T-helper 17 cell (primary cell): ENCODE data around the gene TPRKB. TPM values are rescaled to one million over a fixed set of nuclear protein-coding genes. Genes with fewer than 3 reads are reported as not detected.
"Not testable (repeated sequence)": the region's sequence is repeated elsewhere in the genome, so short reads cannot be mapped to it uniquely, and the experiment has no call there.

Experiments used
- ATAC-seq: fragments of 150-1000 bp; cut with Tn5 transposase; 2 replicates; pipeline ENCODE4 v1.10.0; 2021; ENCODE audit warnings: mild to moderate bottlenecking, moderate library complexity
- DNase-seq, 3 donors: peaks; one replicate each; pipeline versions ENCODE4 v3.0.0 to v3.0.0-alpha.2; 2020 to 2021
- H3K9me3 ChIP-seq: one replicate; pipeline ENCODE4 v1.7.0; 2013; ENCODE audit warnings: low read length, mild to moderate bottlenecking; ENCODE audit not compliant: control insufficient read depth, poor library complexity, severe bottlenecking
- H3K27ac Mint-ChIP-seq: one replicate; pipeline ENCODE4 v1.8.0; 2022; ENCODE audit warnings: mild to moderate bottlenecking, moderate library complexity, mixed read lengths
- H3K27me3 Mint-ChIP-seq: one replicate; pipeline ENCODE4 v1.8.0; 2022; ENCODE audit warnings: mixed read lengths
- H3K36me3 Mint-ChIP-seq: one replicate; pipeline ENCODE4 v1.8.0; 2022; ENCODE audit warnings: low read depth, mixed read lengths
- H3K4me1 Mint-ChIP-seq: one replicate; pipeline ENCODE4 v1.8.0; 2022; ENCODE audit warnings: mild to moderate bottlenecking, mixed read lengths
- H3K4me3 Mint-ChIP-seq: one replicate; pipeline ENCODE4 v1.8.0; 2022; ENCODE audit warnings: mild to moderate bottlenecking, moderate library complexity, mixed read lengths
- total RNA-seq, 4 donors: library from RNA in 2 of 4; stranded (reverse) in 2 of 4; gene quantifications; one replicate each; pipeline ENCODE4 v1.2.3 and lab custom pipeline; 2022 to 2026

TPRKB gene
- total RNA-seq, 2 donors from 2014 or later: 16.0 to 21.0 TPM

DNA sequence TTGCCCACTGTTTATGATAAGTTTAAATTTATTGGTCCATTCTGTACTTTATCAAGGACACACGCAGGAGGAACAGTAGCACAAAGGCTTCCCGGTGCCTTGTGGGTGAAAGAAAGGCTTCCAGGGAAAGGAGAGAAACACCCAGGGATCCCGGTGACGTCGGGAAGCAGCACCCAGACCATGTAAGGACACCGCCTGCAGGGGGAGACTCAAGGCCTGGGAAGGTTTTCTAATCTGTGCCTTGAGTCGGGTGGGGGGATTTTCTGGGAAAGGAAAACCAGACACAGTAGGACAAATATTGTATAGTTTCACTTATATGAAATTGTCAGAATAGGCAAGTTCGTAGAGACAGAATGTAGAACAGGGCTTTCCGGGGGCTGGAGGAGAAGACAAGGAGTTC is 52.2 kb downstream of the TPRKB start:
- not testable (repeated sequence) for ATAC-seq, H3K9me3 ChIP-seq, H3K27ac Mint-ChIP-seq, H3K36me3 Mint-ChIP-seq, H3K4me1 Mint-ChIP-seq, H3K4me3 Mint-ChIP-seq, DNase-seq
- peaks cover 21% of the 10 kb centered on the region for H3K27me3 Mint-ChIP-seq

- not testable (repeated sequence) for H3K4me1 Mint-ChIP-seq, ATAC-seq, H3K27ac Mint-ChIP-seq, H3K4me3 Mint-ChIP-seq, H3K9me3 ChIP-seq, DNase-seq, H3K36me3 Mint-ChIP-seq
- H3K27me3 Mint-ChIP-seq: peaks cover 21% of the 10 kb centered on the region
Observed at GRCh38 chr2:73684325-73684724, 52.8 kb downstream of the TPRKB start.

DNA sequence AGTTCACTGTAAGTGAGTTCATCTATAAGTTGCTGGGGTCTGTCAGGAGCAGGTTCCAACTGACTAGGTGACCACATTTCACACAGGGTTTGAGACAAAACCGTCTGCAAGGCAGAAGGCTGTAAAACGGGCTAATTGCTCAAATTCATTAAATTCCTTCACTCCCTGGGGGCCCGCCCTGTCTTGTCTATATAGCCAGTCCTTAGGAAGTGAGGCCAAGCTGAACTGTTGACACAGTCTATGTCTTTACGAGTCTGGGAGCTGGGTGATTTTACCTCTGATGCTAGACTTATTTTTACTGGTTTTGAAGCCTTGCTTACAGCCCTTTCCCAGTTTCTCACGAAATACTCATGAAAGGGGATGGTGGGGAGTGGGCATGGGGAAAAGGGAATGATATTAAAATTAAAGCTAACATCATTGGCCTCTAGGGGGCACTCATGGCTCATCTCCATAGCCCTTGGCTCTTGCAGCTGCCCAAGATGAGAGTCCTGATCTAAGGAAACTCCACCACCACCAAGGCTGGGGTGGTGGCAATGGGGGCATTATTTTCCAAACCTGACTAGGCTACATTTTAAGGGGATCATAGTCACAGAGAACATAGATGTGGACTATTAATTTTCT is 57.1 kb downstream of the TPRKB start:
- DNase-seq, H3K36me3 Mint-ChIP-seq, ATAC-seq, H3K9me3 ChIP-seq, H3K27ac Mint-ChIP-seq, H3K4me3 Mint-ChIP-seq, H3K4me1 Mint-ChIP-seq: not testable (repeated sequence)
- H3K27me3 Mint-ChIP-seq: peaks cover 25% of the 10 kb centered on the region

Other genes with a start within 250 kb of the TPRKB start
- gene NAT8, start 94.9 kb downstream of the TPRKB start, total RNA-seq: not detected
- 10 to 100 TPM; 35.6 to 44.9 TPM for gene DUSP11, start 42.8 kb upstream of the TPRKB start, total RNA-seq
- gene C2orf78, start 46.8 kb upstream of the TPRKB start, total RNA-seq: not detected
- 10 to 100 TPM; 22.1 to 25.3 TPM for gene STAMBP, start 91.6 kb upstream of the TPRKB start, total RNA-seq
- gene ACTG2, start 155.7 kb upstream of the TPRKB start, total RNA-seq: not detected
- gene DGUOK, start 189.5 kb upstream of the TPRKB start, total RNA-seq: 10 to 100 TPM; 34.2 to 39.7 TPM
- 10 to 100 TPM; 20.3 to 22.5 TPM for gene TET3, start 247.6 kb upstream of the TPRKB start, total RNA-seq